Dermis microvascular lymphatic vessel endothelial cell (primary cell): ENCODE data around the gene PLXNA2. TPM values are rescaled to one million over a fixed set of nuclear protein-coding genes. Genes with fewer than 3 reads are reported as not detected.

Experiments used
- DNase-seq, 2 donors: peaks; one replicate each; pipeline versions ENCODE4 v3.0.0 to v3.0.0-alpha.2; 2010; ENCODE audit warnings: low read depth in 2 of 2
- total RNA-seq: library from RNA; depleted of rRNA; stranded (reverse); fragments of >200 nt; gene quantifications from 2 replicates; pipeline ENCODE4 v1.2.1, GENCODE V29; 2014

PLXNA2 gene
- total RNA-seq, 1 donor from 2014 or later: 40.8 TPM

- no peak for DNase-seq
These were observed 121.4 kb downstream of the PLXNA2 start for GRCh38 chr1:208122612-208123358.

- no peak for DNase-seq
These were observed 122.3 kb downstream of the PLXNA2 start for GRCh38 chr1:208121813-208122364.

GRCh38 chr1:208120431-208120790, 123.8 kb downstream of the PLXNA2 start:
- no peak for DNase-seq

GRCh38 chr1:208118841-208119606, 125.2 kb downstream of the PLXNA2 start:
- peak; percentile 17 to 19 for DNase-seq

GRCh38 chr1:208118306-208118705, 125.9 kb downstream of the PLXNA2 start:
- DNase-seq: no peak

- DNase-seq: no peak
These were observed 126.4 kb downstream of the PLXNA2 start for GRCh38 chr1:208117826-208118225.

GRCh38 chr1:208117409-208117808, 126.8 kb downstream of the PLXNA2 start:
- DNase-seq: no peak

- no peak for DNase-seq
These were observed 128.1 kb downstream of the PLXNA2 start for GRCh38 chr1:208115924-208116640.

GRCh38 chr1:208113011-208113410, 131.2 kb downstream of the PLXNA2 start:
- DNase-seq: no peak

- no peak for DNase-seq
These were observed 131.8 kb downstream of the PLXNA2 start for GRCh38 chr1:208112401-208112800.

- DNase-seq: no peak
These were observed 132.5 kb downstream of the PLXNA2 start for GRCh38 chr1:208111646-208112190.

GRCh38 chr1:208110296-208110695, 133.9 kb downstream of the PLXNA2 start:
- DNase-seq: no peak

- no peak for DNase-seq
These were observed 135.4 kb downstream of the PLXNA2 start for GRCh38 chr1:208108646-208109330.

GRCh38 chr1:208108213-208108608, 136.0 kb downstream of the PLXNA2 start:
- peak in 1 of 2 donors; percentile 23 for DNase-seq

GRCh38 chr1:208107425-208108212, 136.6 kb downstream of the PLXNA2 start:
- DNase-seq: peak in 1 of 2 donors; percentile 56

GRCh38 chr1:208106218-208106617, 138.0 kb downstream of the PLXNA2 start:
- DNase-seq: no peak

GRCh38 chr1:208105756-208106155, 138.4 kb downstream of the PLXNA2 start:
- DNase-seq: no peak

- no peak for DNase-seq
These were observed 140.3 kb downstream of the PLXNA2 start for GRCh38 chr1:208103597-208104513.
